Sciatic nerve (tissue), 2 donors: ENCODE results near the gene XRN1. TPM values are rescaled to one million over a fixed set of nuclear protein-coding genes. Genes with fewer than 3 reads are reported as not detected.
"Not testable (repeated sequence)": the region's sequence is repeated elsewhere in the genome, so short reads cannot be mapped to it uniquely, and the experiment has no call there.

Source experiments
- ATAC-seq: fragments of 200-7000 bp; cut with Tn5 transposase; one replicate; pipeline ENCODE4 v1.9.1; 2020; ENCODE audit warnings: mild to moderate bottlenecking, moderate library complexity
- DNase-seq: peaks from one replicate; pipeline ENCODE4 v3.0.0-alpha.2; 2020; ENCODE audit warnings: low spot score
- intact Hi-C: fragments of 100-400 bp; cut with DNase I; formaldehyde crosslinking; loops from one replicate; pipeline ENCODE4 v1.14.2; 2022
- total RNA-seq: library from RNA; stranded (reverse); fragmentation: NEBNext Ultra II Directional; extraction: Animal tissue kit (Norgen Biotek cat#: 25700); gene quantifications from one replicate; pipeline ENCODE4 v1.2.1, GENCODE V29; 2021
- donor health status: DM: no; HTN: no; CAD: no.
- donor health status: DM: no; HTN: no; CAD: no.

Gene XRN1
- total RNA-seq, 1 donor from 2014 or later, result 72.8 TPM

GRCh38 chr3:142355692-142356091, 92.1 kb downstream of the XRN1 start:
- no peak for ATAC-seq
- DNase-seq, result no peak
- intact Hi-C loops, result no loop called here

DNA sequence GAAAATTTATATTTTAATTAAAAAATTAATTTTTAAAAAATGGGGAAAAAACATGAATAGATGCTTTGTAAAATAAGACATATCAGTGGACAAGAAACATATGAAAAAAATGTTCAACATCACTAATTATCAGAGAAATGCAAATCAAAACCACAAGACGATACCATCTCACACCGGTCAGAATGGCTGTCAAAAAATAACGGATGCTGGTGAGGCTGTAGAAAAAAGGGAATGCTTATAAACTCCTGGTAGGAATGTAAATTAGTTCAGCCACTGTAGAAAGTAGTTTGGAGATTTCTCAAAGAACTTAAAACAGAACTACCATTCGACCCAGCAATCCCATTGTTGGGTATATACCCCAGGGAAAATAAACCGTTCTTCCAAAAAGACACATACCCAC, 93.8 kb downstream of the XRN1 start:
- DNase-seq (no peak), ATAC-seq (no peak)
- intact Hi-C loops, result no loop called here

DNA sequence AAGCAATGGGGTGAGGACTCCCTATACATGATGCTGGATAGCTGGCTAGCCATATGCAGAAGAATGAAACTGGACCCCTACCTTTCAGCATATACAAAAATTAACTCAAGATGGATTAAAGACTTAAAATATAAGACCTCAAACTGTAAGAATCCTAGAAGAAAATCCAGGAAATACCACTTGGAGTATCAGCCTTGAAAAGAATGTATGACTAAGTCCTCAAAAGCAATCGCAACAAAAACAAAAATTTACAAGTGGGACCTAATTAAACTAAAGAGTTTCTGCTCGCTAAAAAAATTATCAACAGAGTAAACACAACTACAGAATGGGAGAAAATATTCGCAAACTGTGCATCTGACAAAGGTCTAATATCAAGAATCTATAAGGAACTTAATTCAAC, 94.3 kb downstream of the XRN1 start:
- ATAC-seq, result no peak
- intact Hi-C loops, result no loop called here
- DNase-seq, result no peak

DNA sequence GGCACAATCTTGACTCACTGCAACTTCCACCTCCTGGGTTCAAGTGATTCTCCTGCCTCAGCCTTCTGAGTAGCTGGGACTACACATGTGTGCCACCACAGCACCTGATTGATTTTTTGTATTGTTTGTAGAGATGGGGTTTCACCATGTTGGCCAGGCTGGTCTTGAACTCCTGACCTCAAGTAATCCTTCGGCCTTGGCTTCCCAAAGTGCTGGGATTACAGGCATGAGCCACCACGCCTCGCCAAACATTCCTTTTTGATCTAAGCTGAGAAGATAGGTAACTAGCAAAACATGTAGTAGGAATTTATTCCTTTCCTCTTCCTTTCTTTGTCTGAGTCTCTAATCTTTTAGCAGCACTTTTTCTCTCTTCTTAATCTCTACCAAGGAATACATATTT, 95.1 kb downstream of the XRN1 start:
- DNase-seq, intact Hi-C loops, ATAC-seq: not testable (repeated sequence)

DNA sequence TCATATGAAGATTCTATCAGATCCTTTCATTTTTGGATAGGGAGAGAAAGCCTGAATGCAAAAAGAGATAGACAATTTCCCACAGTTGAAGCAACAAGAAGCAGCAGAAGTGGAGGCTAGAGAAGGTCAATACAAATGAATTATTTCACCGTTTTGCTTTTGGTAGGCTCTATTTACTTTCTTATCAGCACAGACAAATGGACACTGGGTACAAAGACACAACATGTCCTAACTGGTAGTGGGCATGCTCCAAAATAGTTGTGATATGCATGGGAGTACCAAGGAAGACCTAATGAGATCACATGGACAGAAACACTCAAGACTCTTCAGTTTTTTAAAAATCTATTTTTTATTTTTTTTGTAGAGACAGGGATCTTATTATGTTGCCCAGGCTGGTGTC, 99.4 kb downstream of the XRN1 start:
- intact Hi-C loops, result no loop called here
- no peak for DNase-seq
- ATAC-seq, result no peak

- no peak for DNase-seq
- no peak for ATAC-seq
- intact Hi-C loops, result no loop called here
Measured at GRCh38 chr3:142337994-142338393, 109.8 kb downstream of the XRN1 start.

DNA sequence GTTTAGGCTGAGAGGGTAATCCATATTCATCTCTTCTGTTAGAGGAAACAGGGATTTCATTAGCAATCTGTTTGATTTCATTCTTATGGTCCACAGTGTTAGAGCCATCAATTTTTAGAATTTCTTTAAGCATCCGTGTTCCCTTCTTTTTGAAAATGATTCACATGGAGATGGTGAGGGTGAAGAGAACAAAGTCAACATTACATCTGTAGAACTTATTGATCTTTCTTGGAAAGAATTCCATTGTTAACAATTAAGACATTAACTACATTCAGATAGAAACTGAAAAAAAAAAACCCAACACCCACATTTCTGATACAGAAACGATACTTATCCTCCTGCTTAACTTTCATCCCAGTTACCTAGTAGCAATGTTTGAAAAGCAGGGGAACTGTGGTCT, 115.4 kb downstream of the XRN1 start:
- intact Hi-C loops, result no loop called here
- DNase-seq (no peak), ATAC-seq (no peak)

GRCh38 chr3:142324275-142324953, 123.4 kb downstream of the XRN1 start:
- intact Hi-C loops, ATAC-seq: not testable (repeated sequence)

DNA sequence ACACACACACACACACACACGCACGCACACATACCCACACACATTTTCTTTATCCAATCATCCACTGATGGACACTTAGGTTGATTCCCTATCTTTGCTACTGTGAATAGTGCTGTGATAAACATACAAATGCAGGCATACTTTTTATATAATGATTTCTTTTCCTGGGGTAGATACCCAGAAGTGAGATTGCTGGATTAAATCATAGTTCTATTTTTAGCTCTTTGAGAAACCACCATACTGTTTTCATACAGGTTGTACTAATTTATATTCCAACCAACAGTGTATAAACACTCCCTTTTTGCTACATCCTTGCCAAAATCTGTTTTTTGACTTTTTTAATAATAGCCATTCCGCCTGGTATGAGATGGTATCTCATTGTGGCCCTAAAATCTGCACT, 127.9 kb downstream of the XRN1 start:
- ATAC-seq (no peak), DNase-seq (no peak)
- intact Hi-C loops, result no loop called here

More at GRCh38 chr3:142324275-142324953, 123.4 kb downstream of the XRN1 start:
- not testable (repeated sequence) for DNase-seq

DNA sequence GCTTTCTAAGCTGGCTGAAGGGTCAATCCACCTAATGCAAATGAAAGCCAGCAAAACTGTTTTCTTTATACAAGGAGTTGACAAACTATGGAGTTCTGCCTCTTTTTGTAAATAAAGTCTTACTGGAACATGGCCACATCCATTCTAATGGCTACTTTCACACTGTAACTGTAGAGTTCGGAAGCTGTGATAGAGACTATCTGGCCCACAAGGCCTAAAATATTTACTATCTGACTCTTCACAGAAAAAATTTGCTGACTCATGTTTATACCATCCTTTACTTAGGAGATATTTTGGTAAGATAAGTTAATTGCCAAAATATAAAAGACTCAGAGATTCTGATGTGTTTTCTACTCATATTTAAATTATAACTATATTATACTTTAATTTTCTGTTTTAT, 128.7 kb downstream of the XRN1 start:
- intact Hi-C loops, result no loop called here
- ATAC-seq (no peak), DNase-seq (no peak)

GRCh38 chr3:142318331-142318730, 129.5 kb downstream of the XRN1 start:
- no peak for DNase-seq
- no peak for ATAC-seq
- intact Hi-C loops, result no loop called here

DNA sequence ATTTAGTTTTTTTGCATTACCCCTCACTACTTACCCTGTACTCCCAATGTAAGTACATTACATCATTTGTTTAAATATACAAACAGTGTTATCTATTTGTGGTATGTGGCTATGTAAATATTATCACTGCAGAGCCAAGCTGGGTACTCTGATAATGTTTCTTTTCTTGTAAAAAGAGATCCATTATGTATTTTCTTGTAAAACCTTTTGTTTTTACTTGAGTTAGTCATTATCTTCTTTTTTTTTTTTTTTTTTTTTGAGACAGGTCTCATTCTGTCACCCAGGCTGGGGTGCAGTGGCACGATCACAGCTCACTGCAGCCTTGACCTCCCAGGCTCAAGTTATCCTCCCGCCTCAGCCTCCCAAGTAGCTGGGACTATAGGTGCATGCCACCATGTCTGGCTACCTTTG, 131.9 kb downstream of the XRN1 start:
- DNase-seq, intact Hi-C loops, ATAC-seq: not testable (repeated sequence)

DNA sequence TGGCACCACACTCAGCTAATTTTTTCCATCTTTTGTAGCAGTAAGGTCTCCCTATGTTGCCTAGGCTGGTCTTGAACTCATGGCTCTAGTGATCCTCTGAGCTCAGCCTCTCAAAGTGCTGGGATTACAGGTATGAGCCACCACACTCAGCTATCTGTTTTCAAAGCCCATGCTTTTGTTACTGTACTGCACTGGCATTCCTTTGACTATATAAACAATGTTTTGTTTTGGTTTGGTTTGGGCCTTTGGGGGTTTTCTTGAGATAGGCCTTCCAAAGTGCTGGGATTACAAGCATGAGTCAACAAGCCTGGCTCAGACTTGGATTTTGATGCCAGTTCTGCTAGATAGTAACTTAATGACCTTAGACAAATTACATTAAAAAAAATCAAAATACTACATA, 132.8 kb downstream of the XRN1 start:
- DNase-seq (no peak), ATAC-seq (no peak)
- intact Hi-C loops, result no loop called here

- DNase-seq (no peak), ATAC-seq (no peak)
- intact Hi-C loops, result no loop called here
Measured at GRCh38 chr3:142310439-142310838, 137.4 kb downstream of the XRN1 start.

- intact Hi-C loops, ATAC-seq, DNase-seq: not testable (repeated sequence)
Measured at GRCh38 chr3:142302847-142303246, 145.0 kb downstream of the XRN1 start.

- DNase-seq (no peak), ATAC-seq (no peak)
- intact Hi-C loops, result no loop called here
Measured at GRCh38 chr3:142298626-142299025, 149.2 kb downstream of the XRN1 start.

GRCh38 chr3:142296507-142296906, 151.3 kb downstream of the XRN1 start:
- intact Hi-C loops, result no loop called here
- no peak for ATAC-seq
- no peak for DNase-seq

GRCh38 chr3:142287866-142288638, 159.8 kb downstream of the XRN1 start:
- intact Hi-C loops, result no loop called here
- DNase-seq, result no peak
- no peak for ATAC-seq

GRCh38 chr3:142285083-142285517, 162.7 kb downstream of the XRN1 start:
- DNase-seq (no peak), ATAC-seq (no peak)
- intact Hi-C loops, result no loop called here

DNA sequence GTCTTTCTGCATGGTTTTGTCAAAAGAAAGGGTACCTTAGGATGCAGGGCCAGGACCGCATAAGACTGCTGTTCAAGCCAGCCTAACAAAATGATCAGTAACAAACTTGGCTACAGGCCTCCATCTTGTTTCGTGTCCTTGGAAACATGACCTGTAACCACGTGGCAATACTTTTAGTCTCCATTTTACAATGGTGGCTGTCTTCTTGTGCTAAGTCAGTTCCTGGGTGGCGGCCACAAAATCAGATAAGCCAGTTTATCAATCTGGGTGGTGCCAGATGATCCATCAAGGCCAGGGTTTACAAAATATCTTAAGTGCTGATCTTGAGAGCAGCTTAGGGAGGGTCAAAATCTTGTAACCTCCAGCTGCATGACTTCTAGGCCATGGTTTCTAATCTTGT, 165.3 kb downstream of the XRN1 start:
- ATAC-seq (no peak), DNase-seq (no peak)
- intact Hi-C loops, result no loop called here
